Panc1 (cell line): ENCODE measurements around the gene ADAMTS6. TPM values are rescaled to one million over a fixed set of nuclear protein-coding genes. Genes with fewer than 3 reads are reported as not detected.

Experiments used
- ATAC-seq: fragments of 200-7000 bp; cut with Tn5 transposase; 2 replicates; pipeline ENCODE4 v1.9.1; 2020; ENCODE audit warnings: mild to moderate bottlenecking, moderate library complexity
- BruUV-seq: library from RNA; stranded (reverse); fragments of 400-500 nt; replicated peaks from 2 replicates; lab custom pipeline; 2021; lab: Mats Ljungman, UMichigan
- CTCF ChIA-PET: fragments of 300-600 bp; sonication (Branson Sonifier 250); formaldehyde crosslinking; loops from one replicate; lab custom pipeline; 2022; ENCODE audit warnings: antibody characterized with exemption; lab: Charles Lee
- POLR2A ChIA-PET: fragments of 300-600 bp; sonication (Branson Sonifier 250); formaldehyde crosslinking; loops from one replicate; lab custom pipeline; 2022; ENCODE audit warnings: antibody characterized with exemption; lab: Charles Lee
- DNase-seq: peaks from one replicate; pipeline ENCODE4 v3.0.0-alpha.2; 2010; ENCODE audit warnings: low read depth, low spot score
- H3K27ac ChIP-seq: 2 replicates; pipeline ENCODE4 v1.5.1; 2011; ENCODE audit warnings: mild to moderate bottlenecking, low read length, inconsistent platforms
- H3K27me3 ChIP-seq: fragments of 200-500 bp; sonication (Bioruptor generic); 2 replicates; pipeline ENCODE4 v1.6.0; 2014; ENCODE audit warnings: low read length, inconsistent platforms; ENCODE audit not compliant: control insufficient read depth, insufficient read depth
- H3K36me3 ChIP-seq: fragments of 200-500 bp; sonication (Bioruptor generic); 2 replicates; pipeline ENCODE4 v1.5.1; 2014; ENCODE audit warnings: inconsistent platforms, mild to moderate bottlenecking, low read length, moderate library complexity; ENCODE audit not compliant: control insufficient read depth, insufficient read depth
- H3K4me1 ChIP-seq: 2 replicates; pipeline ENCODE4 v1.5.1; 2011; ENCODE audit warnings: inconsistent platforms, mild to moderate bottlenecking, low read length, moderate library complexity; ENCODE audit not compliant: control insufficient read depth, insufficient read depth
- H3K4me3 ChIP-seq, 2 experiments: 2 replicates each; pipeline ENCODE4 v1.5.1; 2011 to 2012; ENCODE audit warnings: low read depth in 2 of 2, low read length in 2 of 2, mild to moderate bottlenecking in 2 of 2, inconsistent platforms in 1 of 2, moderate library complexity in 1 of 2
- H3K9me3 ChIP-seq: fragments of 200-500 bp; sonication (Bioruptor generic); 2 replicates; pipeline ENCODE4 v1.5.1; 2014; ENCODE audit warnings: low read depth, mild to moderate bottlenecking, inconsistent platforms, low read length, moderate library complexity; ENCODE audit not compliant: control insufficient read depth, insufficient read depth
- POLR2AphosphoS5 ChIP-seq: IDR thresholded peaks from 2 replicates; pipeline ENCODE4 v1.6.1; 2012; ENCODE audit warnings: mild to moderate bottlenecking, low read depth, low read length, moderate library complexity
- SIN3A ChIP-seq: IDR thresholded peaks from 2 replicates; pipeline ENCODE4 v1.6.1; 2012; ENCODE audit warnings: low read depth, mild to moderate bottlenecking, low read length, moderate library complexity, borderline replicate concordance; ENCODE audit not compliant: insufficient read depth
- TCF7L2 ChIP-seq: IDR thresholded peaks from 2 replicates; pipeline ENCODE4 v1.6.1; 2011; ENCODE audit warnings: mild to moderate bottlenecking, low read depth, low read length, inconsistent platforms
- in situ Hi-C: cut with HindIII; loops from 2 replicates; pipeline ENCODE4 v1.10.0; 2016; ENCODE audit warnings: low sequenced_read_pairs, low pct_unique_long_range_greater_than_20kb
- intact Hi-C: fragments of 100-400 bp; cut with micrococcal nuclease; formaldehyde crosslinking; loops from one replicate; pipeline ENCODE4 v1.10.0; 2022; ENCODE audit not compliant: unreplicated experiment
- total RNA-seq: library from RNA; stranded (reverse); gene quantifications from one replicate; pipeline ENCODE4 v1.2.1, GENCODE V29; 2021; ENCODE audit not compliant: unreplicated experiment
- TF ChIP-seq, protein P1 (sequence below): fragments of 450-650 bp; IDR thresholded peaks from 2 replicates; pipeline ENCODE4 v1.5.1; 2017; ENCODE audit warnings: mild to moderate bottlenecking
- TF ChIP-seq, protein P2 (sequence below), 2 experiments: IDR thresholded peaks; 2 replicates each; pipeline ENCODE4 v1.6.1; 2011 to 2012; ENCODE audit warnings: low read depth in 2 of 2, control low read depth in 1 of 2, low read length in 1 of 2, mild to moderate bottlenecking in 1 of 2, moderate library complexity in 1 of 2; ENCODE audit not compliant: insufficient read depth in 1 of 2

The ADAMTS6 gene
- total RNA-seq, 1 experiment from 2014 or later, result 0.64 TPM

DNA sequence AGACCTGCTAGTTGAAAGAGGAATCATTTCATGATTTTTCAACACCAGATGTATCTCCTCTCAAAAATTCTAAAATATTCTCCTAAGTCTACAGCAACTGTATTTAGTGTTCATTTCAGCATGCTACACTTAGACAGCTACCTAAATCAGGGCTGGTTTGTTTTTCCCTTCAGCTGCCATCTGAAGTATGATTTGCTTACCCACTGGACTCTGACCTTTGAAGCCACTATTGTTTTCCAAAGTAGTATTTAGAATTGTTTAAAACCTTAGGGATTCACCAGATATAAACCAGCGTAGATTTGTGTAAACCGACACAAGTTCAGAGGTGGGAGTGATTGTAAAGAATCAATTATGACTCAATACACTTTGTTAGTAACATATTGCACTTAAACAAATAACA, 193.1 kb downstream of the ADAMTS6 start:
- no peak for TF ChIP-seq POLR2AphosphoS5
- TF ChIP-seq SIN3A, result no peak
- TF ChIP-seq TCF7L2, result no peak
- POLR2A ChIA-PET, result no interaction called here
- H3K27ac ChIP-seq, result no peak overlapping the region
- no peaks in the 10 kb centered on the region for H3K27me3 ChIP-seq
- H3K4me3 ChIP-seq, result no peak overlapping the region
- H3K9me3 ChIP-seq, result no peaks in the 10 kb centered on the region
- ATAC-seq (no peak), DNase-seq (no peak)
- no TSS peak for BruUV-seq
- intact Hi-C loops, result no loop called here
- in situ Hi-C loops, result no loop called here
- H3K36me3 ChIP-seq, result no peaks in the 10 kb centered on the region
- CTCF ChIA-PET, result no interaction called here
- no peaks in the 10 kb centered on the region for H3K4me1 ChIP-seq

DNA sequence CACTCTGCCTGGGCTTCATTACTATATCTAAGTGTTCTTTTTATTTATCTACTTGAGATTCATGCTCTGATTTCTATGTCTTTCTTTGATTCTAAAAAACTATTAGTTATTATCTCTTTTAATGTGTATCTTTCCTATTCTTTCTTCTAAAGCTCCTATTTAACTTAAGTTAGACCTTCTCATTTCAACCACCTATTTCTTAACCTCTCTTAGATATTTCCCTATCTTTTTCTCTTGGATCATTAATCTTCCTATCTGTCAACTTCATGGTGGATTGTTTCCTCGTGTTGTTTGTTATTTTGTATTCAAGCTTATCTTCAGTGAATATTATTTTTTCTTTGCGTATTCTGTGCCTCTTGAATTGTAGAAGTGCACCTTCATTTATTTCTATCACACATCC, 202.1 kb downstream of the ADAMTS6 start:
- Histone ChIP-seq H3K27me3 (no peaks in the 10 kb centered on the region), H3K27ac (no peak overlapping the region), H3K36me3 (no peaks in the 10 kb centered on the region), H3K9me3 (no peaks in the 10 kb centered on the region), H3K4me3 (no peak overlapping the region), H3K4me1 (no peaks in the 10 kb centered on the region)
- in situ Hi-C loops, result no loop called here
- ChIA-PET POLR2A (no interaction called here), CTCF (no interaction called here)
- intact Hi-C loops, result no loop called here
- no TSS peak for BruUV-seq
- no peak for ATAC-seq
- TF ChIP-seq TCF7L2 (no peak), SIN3A (no peak), POLR2AphosphoS5 (no peak)
- TF ChIP-seq, protein P1, sequence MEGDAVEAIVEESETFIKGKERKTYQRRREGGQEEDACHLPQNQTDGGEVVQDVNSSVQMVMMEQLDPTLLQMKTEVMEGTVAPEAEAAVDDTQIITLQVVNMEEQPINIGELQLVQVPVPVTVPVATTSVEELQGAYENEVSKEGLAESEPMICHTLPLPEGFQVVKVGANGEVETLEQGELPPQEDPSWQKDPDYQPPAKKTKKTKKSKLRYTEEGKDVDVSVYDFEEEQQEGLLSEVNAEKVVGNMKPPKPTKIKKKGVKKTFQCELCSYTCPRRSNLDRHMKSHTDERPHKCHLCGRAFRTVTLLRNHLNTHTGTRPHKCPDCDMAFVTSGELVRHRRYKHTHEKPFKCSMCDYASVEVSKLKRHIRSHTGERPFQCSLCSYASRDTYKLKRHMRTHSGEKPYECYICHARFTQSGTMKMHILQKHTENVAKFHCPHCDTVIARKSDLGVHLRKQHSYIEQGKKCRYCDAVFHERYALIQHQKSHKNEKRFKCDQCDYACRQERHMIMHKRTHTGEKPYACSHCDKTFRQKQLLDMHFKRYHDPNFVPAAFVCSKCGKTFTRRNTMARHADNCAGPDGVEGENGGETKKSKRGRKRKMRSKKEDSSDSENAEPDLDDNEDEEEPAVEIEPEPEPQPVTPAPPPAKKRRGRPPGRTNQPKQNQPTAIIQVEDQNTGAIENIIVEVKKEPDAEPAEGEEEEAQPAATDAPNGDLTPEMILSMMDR, result no peak
- TF ChIP-seq, protein P2, sequence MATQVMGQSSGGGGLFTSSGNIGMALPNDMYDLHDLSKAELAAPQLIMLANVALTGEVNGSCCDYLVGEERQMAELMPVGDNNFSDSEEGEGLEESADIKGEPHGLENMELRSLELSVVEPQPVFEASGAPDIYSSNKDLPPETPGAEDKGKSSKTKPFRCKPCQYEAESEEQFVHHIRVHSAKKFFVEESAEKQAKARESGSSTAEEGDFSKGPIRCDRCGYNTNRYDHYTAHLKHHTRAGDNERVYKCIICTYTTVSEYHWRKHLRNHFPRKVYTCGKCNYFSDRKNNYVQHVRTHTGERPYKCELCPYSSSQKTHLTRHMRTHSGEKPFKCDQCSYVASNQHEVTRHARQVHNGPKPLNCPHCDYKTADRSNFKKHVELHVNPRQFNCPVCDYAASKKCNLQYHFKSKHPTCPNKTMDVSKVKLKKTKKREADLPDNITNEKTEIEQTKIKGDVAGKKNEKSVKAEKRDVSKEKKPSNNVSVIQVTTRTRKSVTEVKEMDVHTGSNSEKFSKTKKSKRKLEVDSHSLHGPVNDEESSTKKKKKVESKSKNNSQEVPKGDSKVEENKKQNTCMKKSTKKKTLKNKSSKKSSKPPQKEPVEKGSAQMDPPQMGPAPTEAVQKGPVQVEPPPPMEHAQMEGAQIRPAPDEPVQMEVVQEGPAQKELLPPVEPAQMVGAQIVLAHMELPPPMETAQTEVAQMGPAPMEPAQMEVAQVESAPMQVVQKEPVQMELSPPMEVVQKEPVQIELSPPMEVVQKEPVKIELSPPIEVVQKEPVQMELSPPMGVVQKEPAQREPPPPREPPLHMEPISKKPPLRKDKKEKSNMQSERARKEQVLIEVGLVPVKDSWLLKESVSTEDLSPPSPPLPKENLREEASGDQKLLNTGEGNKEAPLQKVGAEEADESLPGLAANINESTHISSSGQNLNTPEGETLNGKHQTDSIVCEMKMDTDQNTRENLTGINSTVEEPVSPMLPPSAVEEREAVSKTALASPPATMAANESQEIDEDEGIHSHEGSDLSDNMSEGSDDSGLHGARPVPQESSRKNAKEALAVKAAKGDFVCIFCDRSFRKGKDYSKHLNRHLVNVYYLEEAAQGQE (IDR thresholded peaks at IDR 0.05; ENCODE audit: insufficient read depth in 1 of 2, low read depth in 2 of 2, low read length in 1 of 2), result no peak
- DNase-seq, result no peak

DNA sequence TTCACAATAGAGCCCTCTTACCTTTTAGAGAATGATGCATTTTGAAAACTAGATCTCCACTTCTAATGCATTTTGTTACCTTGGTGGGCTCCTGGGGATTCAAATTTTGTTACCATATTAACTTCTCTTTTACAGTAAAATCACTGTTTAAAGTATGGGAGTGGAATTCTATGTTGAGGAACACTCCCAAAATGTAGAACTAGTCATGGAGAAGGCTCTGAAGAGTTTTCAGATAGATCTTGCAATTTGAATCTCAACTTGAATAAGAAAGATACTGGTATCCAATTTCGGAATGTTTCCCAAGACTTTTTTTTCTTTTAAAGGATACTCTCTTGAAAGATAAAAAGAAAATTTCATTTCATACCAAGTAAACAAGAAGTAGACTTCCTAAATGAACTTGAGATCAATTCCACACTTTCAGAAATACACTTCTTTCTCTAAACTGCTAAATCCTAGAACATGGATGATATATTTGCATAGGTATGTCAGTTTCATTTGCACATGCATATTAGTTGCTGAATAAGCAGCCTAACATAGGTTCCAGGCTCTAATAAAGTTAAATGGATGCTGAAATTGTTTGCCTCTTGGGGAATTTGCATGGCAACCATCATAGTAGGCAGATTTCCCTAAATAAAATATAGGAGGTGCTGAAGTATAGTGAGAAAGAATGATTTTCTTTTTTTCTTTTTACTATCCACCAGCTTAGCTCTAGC, 205.4 kb downstream of the ADAMTS6 start:
- in situ Hi-C loops, result no loop called here
- CTCF ChIA-PET, result no interaction called here

More for the DNA sequence above, 205.4 kb downstream of the ADAMTS6 start:
- Histone ChIP-seq H3K36me3 (no peaks in the 10 kb centered on the region), H3K4me3 (no peak overlapping the region), H3K27ac (no peak overlapping the region), H3K27me3 (no peaks in the 10 kb centered on the region; the same call in 1 of the 2 replicates), H3K4me1 (no peaks in the 10 kb centered on the region), H3K9me3 (no peaks in the 10 kb centered on the region)
- ATAC-seq, result no peak
- DNase-seq, result no peak
- no TSS peak for BruUV-seq
- POLR2A ChIA-PET, result no interaction called here
- intact Hi-C loops, result no loop called here
- no peak for TF ChIP-seq POLR2AphosphoS5
- TF ChIP-seq, protein P1, result no peak
- no peak for TF ChIP-seq TCF7L2
- TF ChIP-seq, protein P2 (IDR thresholded peaks at IDR 0.05; ENCODE audit: insufficient read depth in 1 of 2, low read depth in 2 of 2, low read length in 1 of 2), result no peak
- no peak for TF ChIP-seq SIN3A
